ENCODE results near the gene LIPI.
"Not testable (repeated sequence)": the region's sequence is repeated elsewhere in the genome, so short reads cannot be mapped to it uniquely, and the experiment has no call there.

LIPI gene

DNA sequence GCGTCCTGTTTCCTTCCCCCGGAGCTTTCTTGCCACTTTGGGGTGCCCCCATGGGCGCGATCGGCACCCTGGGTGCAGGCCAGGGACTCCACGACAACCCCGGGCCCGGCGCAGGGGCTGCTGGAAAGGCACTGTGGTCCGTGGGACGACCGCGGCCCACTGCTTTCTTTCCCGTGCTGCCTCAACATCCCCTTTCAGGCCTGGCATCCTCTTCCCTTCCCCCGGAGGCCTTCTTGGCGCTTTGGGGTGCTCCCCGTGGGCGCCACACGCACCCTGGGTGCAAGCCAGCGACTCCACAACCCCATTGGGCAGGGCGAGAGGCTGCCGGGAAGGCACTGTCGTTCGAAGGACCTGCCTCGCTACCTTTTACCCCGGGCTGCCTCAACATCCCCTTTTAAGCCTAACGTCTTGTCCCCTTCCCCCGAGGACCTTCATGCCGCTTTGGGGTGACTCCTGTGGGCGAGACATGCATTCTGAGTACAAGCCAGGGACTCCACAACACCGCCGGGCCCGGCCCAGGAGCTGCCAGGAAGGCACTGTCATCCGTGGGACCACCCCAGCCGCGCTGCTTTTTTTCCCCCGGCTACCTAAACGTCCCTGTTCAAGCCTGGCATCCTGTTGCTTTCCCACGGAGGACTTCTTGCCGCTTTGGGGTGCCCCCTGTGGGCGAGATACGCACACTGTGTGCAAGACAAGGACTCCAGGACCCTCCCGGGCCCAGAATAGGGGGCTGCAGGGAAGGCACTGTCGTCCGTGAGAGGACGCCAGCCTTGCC, 137.8 kb downstream of the LIPI start:
- DNase-seq = no peak

DNA sequence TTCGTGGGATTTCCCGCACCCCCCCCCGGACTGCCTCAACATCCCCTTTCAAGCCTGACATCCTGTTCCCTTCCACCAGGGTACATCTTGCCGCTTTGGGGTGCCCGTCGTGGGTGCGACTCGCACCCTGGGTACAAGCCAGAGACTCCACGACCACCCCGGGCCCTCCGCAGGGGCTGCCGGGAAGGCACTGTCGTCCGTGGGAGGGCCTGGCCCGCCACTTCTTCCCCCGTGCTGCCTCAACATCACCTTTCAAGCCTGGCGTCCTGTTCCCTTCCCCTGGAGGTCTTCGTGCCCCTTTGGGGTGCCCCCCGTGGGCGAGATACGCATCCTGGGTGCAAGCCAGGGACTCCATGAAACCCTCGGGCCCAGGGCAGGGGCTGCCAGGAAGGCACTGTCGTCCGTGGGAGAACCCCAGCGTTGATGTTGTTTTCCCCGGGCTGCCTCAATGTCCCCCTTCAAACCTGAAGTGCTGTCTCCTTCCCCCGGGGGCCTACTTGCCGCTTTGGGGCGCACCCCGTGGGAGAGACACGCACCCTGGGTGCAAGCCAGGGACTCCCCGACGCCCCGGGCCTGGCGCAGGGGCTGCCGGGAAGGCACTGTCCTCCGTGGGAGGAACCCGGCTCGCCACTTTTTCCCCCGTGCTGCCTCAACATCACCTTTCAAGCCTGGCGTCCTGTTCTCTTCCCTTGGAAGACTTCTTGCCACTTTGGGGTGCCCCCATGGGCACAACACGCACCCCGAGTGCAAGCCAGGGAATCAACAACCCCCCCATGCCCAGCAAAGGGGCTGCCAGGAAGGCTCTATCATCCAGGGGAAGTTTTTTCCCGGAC, 138.6 kb downstream of the LIPI start:
- DNase-seq = no peak

DNA sequence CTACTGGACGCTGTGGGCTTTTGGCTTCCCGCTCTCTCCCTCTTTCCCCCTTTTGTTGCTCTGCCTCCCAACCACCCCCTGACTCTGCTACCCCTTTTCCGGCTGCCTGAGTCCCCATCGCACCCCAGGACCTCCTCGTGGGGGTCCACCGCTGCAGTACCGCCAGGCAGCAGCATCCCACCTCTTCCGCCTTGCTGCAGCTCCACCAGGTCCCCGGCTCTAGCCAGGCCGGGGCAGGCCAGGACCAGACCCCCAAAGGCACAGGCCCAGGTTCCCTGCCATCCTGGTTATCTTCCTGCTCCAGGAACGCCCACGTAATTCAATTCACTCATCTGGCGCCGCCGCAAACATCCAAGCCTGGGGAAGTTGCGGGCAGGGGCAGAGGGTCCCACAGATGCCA, 139.8 kb downstream of the LIPI start:
- DNase-seq = no peak

DNA sequence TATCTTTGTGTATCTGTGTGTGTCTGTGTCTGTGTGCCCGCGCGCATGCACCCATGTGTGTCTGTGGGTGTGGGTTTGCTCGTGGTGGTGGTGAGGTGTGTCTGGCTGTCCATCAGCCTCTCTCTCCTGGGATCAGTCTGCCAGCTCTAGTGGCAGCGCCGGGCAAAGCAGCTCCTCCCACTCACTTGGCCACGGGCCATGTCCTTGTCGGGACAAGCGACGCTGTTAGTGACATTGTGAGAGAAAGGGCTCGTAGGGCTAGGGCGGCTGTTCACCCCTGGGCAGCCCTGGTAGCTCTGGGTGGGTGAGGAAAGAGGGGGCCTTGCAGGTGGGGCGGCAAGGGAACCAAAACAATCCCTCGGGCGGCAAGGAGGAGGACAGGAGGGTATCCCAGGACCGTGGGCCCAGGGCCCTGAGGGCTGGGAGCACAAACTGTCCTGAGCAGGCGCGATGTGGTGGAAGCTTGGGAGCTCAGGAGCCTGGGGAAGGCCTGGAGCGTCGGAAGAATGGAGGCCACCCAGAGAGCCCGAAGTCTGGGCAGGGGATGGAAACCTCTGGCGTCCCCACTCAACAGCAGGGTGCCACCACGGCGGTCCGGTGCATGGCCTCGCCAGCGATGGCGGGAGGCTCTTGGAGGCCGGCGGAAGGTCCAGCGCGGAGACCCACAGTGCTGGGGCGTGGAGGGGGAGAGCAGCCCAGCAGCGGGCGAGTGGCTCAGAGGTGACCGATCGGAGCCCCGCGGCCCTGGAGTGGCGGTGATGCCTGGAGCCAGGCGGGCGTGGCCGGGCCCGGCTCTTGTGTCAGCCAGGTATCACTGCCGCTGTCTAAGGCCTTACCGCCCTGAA, 140.5 kb downstream of the LIPI start:
- DNase-seq = no peak

DNA sequence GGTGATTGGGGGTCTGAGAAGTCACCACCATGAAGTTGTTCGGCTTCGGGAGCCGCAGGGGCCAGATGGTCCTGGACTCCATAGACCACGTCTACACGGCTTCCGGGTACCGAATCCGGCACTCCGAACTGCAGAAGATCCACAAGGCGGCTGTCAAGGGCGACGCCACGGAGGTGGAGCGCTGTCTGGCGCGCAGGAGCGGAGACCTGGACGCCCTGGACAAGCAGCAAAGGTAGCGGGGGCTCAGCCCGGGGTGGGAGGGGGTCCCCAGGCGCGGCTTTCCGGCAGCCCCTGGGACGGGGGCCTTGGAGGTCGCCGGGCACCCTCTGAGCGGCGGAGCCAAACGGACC, 146.5 kb downstream of the LIPI start:
- DNase-seq = peak in 1 of 5 experiments; percentile 40

DNA sequence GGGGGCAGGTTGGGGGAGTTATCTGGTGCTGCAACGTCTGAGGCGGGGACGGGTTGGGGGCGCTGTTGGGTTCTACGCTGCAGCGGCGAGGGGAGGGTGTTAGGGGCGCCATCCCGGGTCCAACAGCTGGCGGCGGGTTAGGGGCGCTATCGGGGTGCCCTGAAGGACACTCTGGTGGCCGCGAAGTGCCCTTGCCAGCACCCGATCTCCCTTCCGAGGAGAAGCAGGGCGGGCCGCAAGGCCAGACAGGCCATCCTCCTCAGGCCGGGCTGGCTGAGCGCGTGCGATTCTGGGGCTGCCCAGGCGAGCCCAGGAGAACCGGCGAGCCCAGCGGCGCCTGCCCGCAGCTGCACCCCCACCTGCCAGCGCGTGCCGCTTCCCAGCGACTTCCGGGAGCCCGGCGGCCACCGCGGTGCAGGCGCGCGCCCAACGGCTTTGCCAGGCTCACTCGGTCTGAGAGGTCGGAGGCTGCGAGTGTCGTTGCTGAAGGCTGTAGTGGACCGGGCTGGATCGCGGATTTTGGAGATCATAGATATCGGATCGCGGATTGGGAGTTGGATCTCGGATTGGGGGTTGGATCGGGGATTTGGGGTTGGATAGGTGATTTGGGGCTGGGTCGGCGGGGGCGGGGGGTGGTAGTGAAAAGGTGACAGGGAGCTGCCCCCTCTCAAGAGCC, 147.0 kb downstream of the LIPI start:
- peak in 1 of 5 experiments; percentile 67 for DNase-seq

DNA sequence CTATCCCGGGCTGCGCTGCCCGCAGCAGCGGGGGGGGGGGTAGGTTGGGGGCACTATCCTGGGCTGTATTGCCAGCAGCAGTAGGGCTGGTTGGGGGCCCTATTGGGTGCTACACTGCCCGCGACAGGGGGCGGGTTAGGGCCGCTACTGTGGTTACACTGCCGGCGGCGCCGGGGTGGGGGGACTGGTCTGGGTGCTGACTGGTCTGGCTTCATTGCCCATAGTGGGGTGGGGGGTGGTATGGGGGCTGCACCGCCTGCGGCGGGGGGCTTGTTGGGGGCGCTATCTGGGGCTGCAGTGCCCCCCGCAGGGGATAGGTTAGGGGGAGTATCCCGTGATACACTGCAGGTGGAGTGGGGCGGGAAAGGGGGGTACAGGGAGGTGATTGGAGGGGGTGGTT, 148.1 kb downstream of the LIPI start:
- not testable (repeated sequence) for DNase-seq

DNA sequence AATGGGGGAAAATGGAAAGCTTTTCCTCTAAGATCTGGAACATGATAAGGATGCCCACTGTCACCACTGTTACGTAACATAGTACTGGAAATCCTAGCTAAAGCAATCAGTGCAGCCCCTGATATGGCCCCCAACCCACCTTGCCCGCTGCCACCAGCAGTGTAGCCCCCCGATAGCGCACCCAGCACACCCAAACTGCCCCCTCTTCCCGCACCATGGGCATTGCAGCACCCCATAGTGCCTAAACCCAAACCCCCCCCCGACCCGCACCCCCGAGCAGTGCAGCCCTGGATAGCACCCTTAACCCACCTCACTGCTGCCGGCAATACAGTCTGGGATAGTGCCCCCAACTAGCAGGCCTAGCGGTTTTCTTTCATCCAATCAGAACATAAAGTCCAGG, 148.9 kb downstream of the LIPI start:
- DNase-seq = not testable (repeated sequence)

DNA sequence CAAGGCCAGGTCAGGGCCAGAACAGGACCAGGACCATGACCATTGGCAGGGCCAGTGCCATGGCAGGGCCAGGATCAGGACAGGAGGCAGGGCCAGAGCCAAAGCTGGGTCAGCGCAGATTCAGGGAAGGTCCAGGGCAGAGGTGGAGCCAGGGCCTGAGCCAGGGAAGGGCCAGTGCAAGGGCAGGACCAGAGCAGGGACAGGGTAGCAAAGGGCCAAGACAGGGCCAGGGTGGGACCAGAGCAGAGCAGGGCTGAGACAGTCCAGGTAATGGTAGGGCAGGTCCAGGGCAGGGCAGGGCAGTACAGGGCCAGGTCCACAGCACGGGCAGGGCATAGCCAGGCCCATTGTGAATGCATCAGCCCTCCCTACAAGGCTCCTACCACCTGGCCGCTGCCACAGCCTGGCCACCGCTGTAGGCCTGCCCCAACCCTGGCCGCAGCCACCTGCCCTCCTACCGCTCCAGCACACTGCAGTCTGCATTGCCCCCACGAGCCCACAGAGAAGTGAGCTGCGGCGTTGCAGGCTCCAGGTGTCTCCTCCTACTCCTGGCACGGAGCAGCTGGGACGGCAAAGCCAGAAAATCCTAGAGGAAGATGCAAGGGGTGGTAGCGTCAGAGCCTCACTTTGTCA, 151.6 kb downstream of the LIPI start:
- not testable (repeated sequence) for DNase-seq

Data from T-helper 2 cell (primary cell).